ENCODE results near the gene IL4I1. TPM values are rescaled to one million over a fixed set of nuclear protein-coding genes. Genes with fewer than 3 reads are reported as not detected.

The IL4I1 gene
- total RNA-seq, 1 experiment from 2014 or later: 0.71 TPM

GRCh38 chr19:49846408-49846807 is 50.3 kb downstream of the IL4I1 start:
- intact Hi-C loops (cut with micrococcal nuclease): no loop called here
- no TSS peak for BruUV-seq (replicated peaks)
- RAD21 ChIA-PET (ENCODE audit: low non-redundant PET in 1 of 2, low total read pairs in 2 of 2, uncharacterized antibody in 2 of 2, unreplicated experiment in 2 of 2): no interaction called here

More at GRCh38 chr19:49846408-49846807, 50.3 kb downstream of the IL4I1 start:
- no peaks in the 10 kb centered on the region for H3K9me3 ChIP-seq (ENCODE audit: control insufficient read depth in 1 of 2, insufficient read depth in 1 of 2, low read depth in 1 of 2, low read length in 2 of 2)
- no peak overlapping the region for H3K9ac ChIP-seq (ENCODE audit: low read length)
- H3K27me3 ChIP-seq (ENCODE audit: insufficient read depth, low read length): no peaks in the 10 kb centered on the region
- no peak overlapping the region for H3K4me3 ChIP-seq (replicated peaks in 1 of 2; ENCODE audit: low read depth in 1 of 2, low read length in 2 of 2)
- peaks cover 26 to 30% of the 10 kb centered on the region in 2 experiments for H3K4me1 ChIP-seq (ENCODE audit: control insufficient read depth in 1 of 2, insufficient read depth in 2 of 2, low read length in 2 of 2)
- DNase-seq (ENCODE audit: low read depth, low spot score) (no peak), ATAC-seq (no peak)
- no peak overlapping the region for H2AFZ ChIP-seq (ENCODE audit: low read depth, low read length, poor library complexity, severe bottlenecking)
- H3K36me3 ChIP-seq (ENCODE audit: control insufficient read depth in 1 of 2, insufficient read depth in 2 of 2, low read length in 2 of 2): no peaks in the 10 kb centered on the region
- no peaks in the 10 kb centered on the region for H3K9me2 ChIP-seq (ENCODE audit: insufficient read depth)
- no peak overlapping the region for H3K4me2 ChIP-seq (ENCODE audit: low read length)
- CTCF ChIA-PET: no interaction called here
- POLR2A ChIA-PET: no interaction called here
- no peaks in the 10 kb centered on the region for H4K20me1 ChIP-seq (ENCODE audit: insufficient read depth)
- no peaks in the 10 kb centered on the region for H3K79me2 ChIP-seq (ENCODE audit: insufficient read depth, low read length)
- TF ChIP-seq ATF3 (IDR thresholded peaks at IDR 0.05) (no peak), EZH2phosphoT487 (IDR thresholded peaks at IDR 0.05; ENCODE audit: borderline replicate concordance) (no peak), SP1 (IDR thresholded peaks at IDR 0.05; ENCODE audit: low read depth) (no peak), POLR2AphosphoS5 (IDR thresholded peaks at IDR 0.05; ENCODE audit: low read depth, low read length) (no peak), ZFX (IDR thresholded peaks at IDR 0.05) (no peak), ZNF274 (IDR thresholded peaks at IDR 0.05; ENCODE audit: low read depth, low read length) (no peak), CBX3 (IDR thresholded peaks at IDR 0.05; ENCODE audit: low read depth) (no peak), CTCF (IDR thresholded peaks at IDR 0.05 in 2 of 3, conservative IDR thresholded peaks at IDR 0.05 in 1 of 3; ENCODE audit: borderline replicate concordance in 1 of 3, insufficient read depth in 1 of 3, low read depth in 2 of 3, low read length in 2 of 3) (no peak), FOSL1 (IDR thresholded peaks at IDR 0.05; ENCODE audit: low read depth) (no peak), EZH2 (IDR thresholded peaks at IDR 0.05) (no peak), SRF (IDR thresholded peaks at IDR 0.05; ENCODE audit: low read depth) (no peak), RAD21 (IDR thresholded peaks at IDR 0.05; ENCODE audit: low read depth) (no peak), JUND (IDR thresholded peaks at IDR 0.05) (no peak), CEBPB (IDR thresholded peaks at IDR 0.05; ENCODE audit: low read depth) (no peak)
- TF ChIP-seq, protein P1, sequence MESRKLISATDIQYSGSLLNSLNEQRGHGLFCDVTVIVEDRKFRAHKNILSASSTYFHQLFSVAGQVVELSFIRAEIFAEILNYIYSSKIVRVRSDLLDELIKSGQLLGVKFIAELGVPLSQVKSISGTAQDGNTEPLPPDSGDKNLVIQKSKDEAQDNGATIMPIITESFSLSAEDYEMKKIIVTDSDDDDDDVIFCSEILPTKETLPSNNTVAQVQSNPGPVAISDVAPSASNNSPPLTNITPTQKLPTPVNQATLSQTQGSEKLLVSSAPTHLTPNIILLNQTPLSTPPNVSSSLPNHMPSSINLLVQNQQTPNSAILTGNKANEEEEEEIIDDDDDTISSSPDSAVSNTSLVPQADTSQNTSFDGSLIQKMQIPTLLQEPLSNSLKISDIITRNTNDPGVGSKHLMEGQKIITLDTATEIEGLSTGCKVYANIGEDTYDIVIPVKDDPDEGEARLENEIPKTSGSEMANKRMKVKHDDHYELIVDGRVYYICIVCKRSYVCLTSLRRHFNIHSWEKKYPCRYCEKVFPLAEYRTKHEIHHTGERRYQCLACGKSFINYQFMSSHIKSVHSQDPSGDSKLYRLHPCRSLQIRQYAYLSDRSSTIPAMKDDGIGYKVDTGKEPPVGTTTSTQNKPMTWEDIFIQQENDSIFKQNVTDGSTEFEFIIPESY (IDR thresholded peaks at IDR 0.05; ENCODE audit: extremely low read depth, insufficient replicate concordance, low read length): no peak
- TF ChIP-seq, protein P2, sequence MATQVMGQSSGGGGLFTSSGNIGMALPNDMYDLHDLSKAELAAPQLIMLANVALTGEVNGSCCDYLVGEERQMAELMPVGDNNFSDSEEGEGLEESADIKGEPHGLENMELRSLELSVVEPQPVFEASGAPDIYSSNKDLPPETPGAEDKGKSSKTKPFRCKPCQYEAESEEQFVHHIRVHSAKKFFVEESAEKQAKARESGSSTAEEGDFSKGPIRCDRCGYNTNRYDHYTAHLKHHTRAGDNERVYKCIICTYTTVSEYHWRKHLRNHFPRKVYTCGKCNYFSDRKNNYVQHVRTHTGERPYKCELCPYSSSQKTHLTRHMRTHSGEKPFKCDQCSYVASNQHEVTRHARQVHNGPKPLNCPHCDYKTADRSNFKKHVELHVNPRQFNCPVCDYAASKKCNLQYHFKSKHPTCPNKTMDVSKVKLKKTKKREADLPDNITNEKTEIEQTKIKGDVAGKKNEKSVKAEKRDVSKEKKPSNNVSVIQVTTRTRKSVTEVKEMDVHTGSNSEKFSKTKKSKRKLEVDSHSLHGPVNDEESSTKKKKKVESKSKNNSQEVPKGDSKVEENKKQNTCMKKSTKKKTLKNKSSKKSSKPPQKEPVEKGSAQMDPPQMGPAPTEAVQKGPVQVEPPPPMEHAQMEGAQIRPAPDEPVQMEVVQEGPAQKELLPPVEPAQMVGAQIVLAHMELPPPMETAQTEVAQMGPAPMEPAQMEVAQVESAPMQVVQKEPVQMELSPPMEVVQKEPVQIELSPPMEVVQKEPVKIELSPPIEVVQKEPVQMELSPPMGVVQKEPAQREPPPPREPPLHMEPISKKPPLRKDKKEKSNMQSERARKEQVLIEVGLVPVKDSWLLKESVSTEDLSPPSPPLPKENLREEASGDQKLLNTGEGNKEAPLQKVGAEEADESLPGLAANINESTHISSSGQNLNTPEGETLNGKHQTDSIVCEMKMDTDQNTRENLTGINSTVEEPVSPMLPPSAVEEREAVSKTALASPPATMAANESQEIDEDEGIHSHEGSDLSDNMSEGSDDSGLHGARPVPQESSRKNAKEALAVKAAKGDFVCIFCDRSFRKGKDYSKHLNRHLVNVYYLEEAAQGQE (IDR thresholded peaks at IDR 0.05; ENCODE audit: low read depth): no peak
- no peak overlapping the region for H3K27ac ChIP-seq (ENCODE audit: low read depth, low read length)
